ENCODE data around the gene ETV6.

ETV6 gene

GRCh38 chr12:11761869-11762567 is 112.5 kb downstream of the ETV6 start:
- peaks cover 50% of the 10 kb centered on the region; the same call in 1 of the 2 replicates for H3K36me3 ChIP-seq (ENCODE audit: insufficient read depth, low read length)
- H3K4me3 ChIP-seq (ENCODE audit: low read length, poor library complexity, severe bottlenecking), result no peak overlapping the region
- H3K9me3 ChIP-seq (ENCODE audit: insufficient read depth, low read depth, low read length), result no peaks in the 10 kb centered on the region
- no peak overlapping the region for H3K4me2 ChIP-seq (ENCODE audit: low read depth, low read length, poor library complexity, severe bottlenecking)
- TF ChIP-seq CTCF (conservative IDR thresholded peaks at IDR 0.05; ENCODE audit: low read length) (no peak), EZH2phosphoT487 (IDR thresholded peaks at IDR 0.05; ENCODE audit: borderline replicate concordance) (no peak)
- peaks cover 31% of the 10 kb centered on the region for H3K4me1 ChIP-seq (ENCODE audit: insufficient read depth, low read length, poor library complexity, severe bottlenecking)
- H3K9ac ChIP-seq (ENCODE audit: low read depth, low read length, poor library complexity, severe bottlenecking), result no peak overlapping the region
- H4K20me1 ChIP-seq (ENCODE audit: insufficient read depth, low read length, poor library complexity, severe bottlenecking), result peaks cover 15% of the 10 kb centered on the region
- H2AFZ ChIP-seq (ENCODE audit: low read length), result no peak overlapping the region
- H3K79me2 ChIP-seq (ENCODE audit: insufficient read depth, low read length), result peaks cover 83% of the 10 kb centered on the region
- no peaks in the 10 kb centered on the region for H3K27me3 ChIP-seq (ENCODE audit: insufficient read depth, low read length, poor library complexity, severe bottlenecking)
- no peaks in the 10 kb centered on the region for H3F3A ChIP-seq (ENCODE audit: low read depth)
- no peaks in the 10 kb centered on the region for H3K9me2 ChIP-seq (replicated peaks; ENCODE audit: low read depth, low read length)

DNA sequence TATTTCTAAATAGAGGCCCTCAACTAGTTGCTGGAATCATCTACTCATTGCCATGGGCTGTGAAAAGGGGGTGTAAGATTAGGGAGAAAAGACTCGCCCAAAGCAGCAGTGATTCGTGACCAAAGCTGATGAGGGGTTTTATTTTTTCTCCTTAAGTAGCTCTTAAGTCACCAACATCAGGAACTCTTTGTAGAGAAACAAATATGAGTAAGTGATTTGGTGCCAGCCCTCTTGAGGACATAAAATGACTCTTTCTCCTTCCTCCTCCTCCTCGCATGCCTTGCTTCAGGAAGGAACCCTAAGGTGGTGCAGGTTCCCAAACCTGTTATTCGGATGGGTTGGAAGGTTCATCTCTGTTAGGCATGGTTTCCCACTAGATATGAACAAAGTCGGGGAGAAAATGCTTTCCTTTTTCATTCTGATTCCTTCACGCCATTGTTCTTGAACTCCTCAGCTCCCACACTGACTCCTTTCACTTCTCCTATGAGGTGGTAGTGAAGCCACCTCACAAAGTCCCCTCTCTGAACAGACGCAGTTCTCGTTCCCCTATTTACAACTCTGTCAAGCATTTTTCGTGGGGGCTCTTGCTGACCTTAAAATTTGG is 113.4 kb downstream of the ETV6 start:
- no peaks in the 10 kb centered on the region for H3K9me2 ChIP-seq (replicated peaks; ENCODE audit: low read depth, low read length)
- peaks cover 18% of the 10 kb centered on the region for H4K20me1 ChIP-seq (ENCODE audit: insufficient read depth, low read length, poor library complexity, severe bottlenecking)
- no peaks in the 10 kb centered on the region for H3K9me3 ChIP-seq (ENCODE audit: insufficient read depth, low read depth, low read length)
- H3K4me1 ChIP-seq (ENCODE audit: insufficient read depth, low read length, poor library complexity, severe bottlenecking), result peaks cover 31% of the 10 kb centered on the region
- H3K79me2 ChIP-seq (ENCODE audit: insufficient read depth, low read length), result peaks cover 87% of the 10 kb centered on the region
- H3K9ac ChIP-seq (ENCODE audit: low read depth, low read length, poor library complexity, severe bottlenecking), result no peak overlapping the region
- H3K4me3 ChIP-seq (ENCODE audit: low read length, poor library complexity, severe bottlenecking), result no peak overlapping the region
- no peak overlapping the region for H3K4me2 ChIP-seq (ENCODE audit: low read depth, low read length, poor library complexity, severe bottlenecking)
- H3K27me3 ChIP-seq (ENCODE audit: insufficient read depth, low read length, poor library complexity, severe bottlenecking), result no peaks in the 10 kb centered on the region
- peaks cover 48% of the 10 kb centered on the region; the same call in 1 of the 2 replicates for H3K36me3 ChIP-seq (ENCODE audit: insufficient read depth, low read length)
- H3F3A ChIP-seq (ENCODE audit: low read depth), result no peaks in the 10 kb centered on the region
- H2AFZ ChIP-seq (ENCODE audit: low read length), result no peak overlapping the region
- TF ChIP-seq CTCF (conservative IDR thresholded peaks at IDR 0.05; ENCODE audit: low read length), result no peak
- no peak for TF ChIP-seq EZH2phosphoT487 (IDR thresholded peaks at IDR 0.05; ENCODE audit: borderline replicate concordance)

DNA sequence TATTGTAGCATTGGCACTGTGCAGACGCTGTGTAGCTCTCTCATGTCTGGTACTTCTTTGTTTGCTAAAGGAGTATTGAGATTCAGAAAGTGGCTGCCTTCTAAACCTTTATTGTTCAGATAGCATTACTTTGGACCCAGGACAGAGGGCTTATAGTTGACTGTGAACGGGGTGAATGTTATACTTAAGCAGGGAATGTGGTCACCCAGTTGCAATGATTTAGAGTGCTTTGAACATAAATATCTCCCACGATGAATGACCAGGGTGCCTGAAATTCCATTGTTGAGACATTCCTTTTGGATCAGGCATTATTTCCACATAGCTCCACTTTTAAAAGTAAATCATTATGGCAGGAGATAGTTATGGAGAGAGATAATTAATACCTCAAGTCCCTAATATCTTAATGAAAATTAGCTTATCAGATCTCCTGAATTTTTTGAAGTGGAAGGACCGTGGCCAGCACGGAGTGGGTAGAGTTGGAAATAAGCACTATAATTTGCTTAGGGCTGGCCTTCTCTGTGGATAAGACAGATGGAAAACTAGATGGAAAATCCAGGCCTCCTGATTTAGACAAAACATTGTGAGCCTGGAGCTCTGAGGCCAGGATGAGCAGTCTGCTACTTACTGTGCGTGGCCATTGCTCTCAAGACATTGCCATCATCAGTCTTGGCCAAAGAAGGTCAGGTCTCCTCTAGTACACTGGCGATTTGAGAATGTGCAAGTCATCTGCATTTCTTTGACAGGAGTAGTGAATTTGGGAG is 114.5 kb downstream of the ETV6 start:
- no peaks in the 10 kb centered on the region for H3K9me3 ChIP-seq (ENCODE audit: insufficient read depth, low read depth, low read length)
- H4K20me1 ChIP-seq (ENCODE audit: insufficient read depth, low read length, poor library complexity, severe bottlenecking), result peaks cover 14% of the 10 kb centered on the region
- H3K9me2 ChIP-seq (replicated peaks; ENCODE audit: low read depth, low read length), result no peaks in the 10 kb centered on the region
- H3K9ac ChIP-seq (ENCODE audit: low read depth, low read length, poor library complexity, severe bottlenecking), result no peak overlapping the region
- H3K79me2 ChIP-seq (ENCODE audit: insufficient read depth, low read length), result peaks cover 90% of the 10 kb centered on the region
- H3K4me2 ChIP-seq (ENCODE audit: low read depth, low read length, poor library complexity, severe bottlenecking), result no peak overlapping the region
- no peaks in the 10 kb centered on the region for H3K27me3 ChIP-seq (ENCODE audit: insufficient read depth, low read length, poor library complexity, severe bottlenecking)
- H2AFZ ChIP-seq (ENCODE audit: low read length), result no peak overlapping the region
- no peaks in the 10 kb centered on the region for H3F3A ChIP-seq (ENCODE audit: low read depth)
- H3K36me3 ChIP-seq (ENCODE audit: insufficient read depth, low read length), result peaks cover 38% of the 10 kb centered on the region; the same call in 1 of the 2 replicates
- no peak overlapping the region for H3K4me3 ChIP-seq (ENCODE audit: low read length, poor library complexity, severe bottlenecking)
- peaks cover 40% of the 10 kb centered on the region for H3K4me1 ChIP-seq (ENCODE audit: insufficient read depth, low read length, poor library complexity, severe bottlenecking)
- TF ChIP-seq CTCF (conservative IDR thresholded peaks at IDR 0.05; ENCODE audit: low read length) (no peak), EZH2phosphoT487 (IDR thresholded peaks at IDR 0.05; ENCODE audit: borderline replicate concordance) (no peak)
